Natural killer cell (primary cell): ENCODE data around the gene PMM2. TPM values are rescaled to one million over a fixed set of nuclear protein-coding genes. Genes with fewer than 3 reads are reported as not detected.
A peak's percentile ranks its signal among the peaks of the same experiment; 100 is the strongest.
"Not testable (repeated sequence)": the region's sequence is repeated elsewhere in the genome, so short reads cannot be mapped to it uniquely, and the experiment has no call there.

ENCODE experiments used
- ATAC-seq, 3 donors: fragments of 150-1000 bp in 2 of 3; fragments of 200-7000 bp in 1 of 3; cut with Tn5 transposase; 1 replicate in 1 of 3; 2 replicates in 2 of 3; pipeline ENCODE4 v1.10.0; 2021; ENCODE audit warnings: mild to moderate bottlenecking in 2 of 3, moderate library complexity in 2 of 3
- DNase-seq, 2 donors: peaks; one replicate each; pipeline versions ENCODE4 v3.0.0 to v3.0.0-alpha.2; 2013 to 2021; ENCODE audit warnings: mixed read lengths in 1 of 2
- H3K27ac ChIP-seq: one replicate; pipeline ENCODE4 v1.5.1; 2013; ENCODE audit warnings: mild to moderate bottlenecking, low read length
- H3K27me3 ChIP-seq: one replicate; pipeline ENCODE4 v1.6.1; 2013; ENCODE audit warnings: low read length; ENCODE audit not compliant: control insufficient read depth, insufficient read depth
- H3K36me3 ChIP-seq: one replicate; pipeline ENCODE4 v1.6.1; 2013; ENCODE audit warnings: low read length; ENCODE audit not compliant: control insufficient read depth, insufficient read depth
- H3K4me1 ChIP-seq: one replicate; pipeline ENCODE4 v1.6.1; 2013; ENCODE audit warnings: low read length; ENCODE audit not compliant: control insufficient read depth, insufficient read depth
- H3K4me3 ChIP-seq: one replicate; pipeline ENCODE4 v1.5.1; 2013; ENCODE audit warnings: low read length
- H3K9me3 ChIP-seq: one replicate; pipeline ENCODE4 v1.6.1; 2013; ENCODE audit warnings: low read length; ENCODE audit not compliant: control insufficient read depth, insufficient read depth
- H3K27ac Mint-ChIP-seq, 2 donors: one replicate each; pipeline ENCODE4 v1.8.0; 2022; ENCODE audit warnings: mild to moderate bottlenecking in 2 of 2, mixed read lengths in 2 of 2, moderate library complexity in 1 of 2
- H3K27me3 Mint-ChIP-seq, 2 donors: one replicate each; pipeline ENCODE4 v1.8.0; 2022; ENCODE audit warnings: low read depth in 2 of 2, mixed read lengths in 2 of 2
- H3K36me3 Mint-ChIP-seq: one replicate; pipeline ENCODE4 v1.8.0; 2022; ENCODE audit warnings: mixed read lengths
- H3K4me1 Mint-ChIP-seq, 2 donors: one replicate each; pipeline ENCODE4 v1.8.0; 2022; ENCODE audit warnings: mixed read lengths in 2 of 2
- H3K4me3 Mint-ChIP-seq: one replicate; pipeline ENCODE4 v1.8.0; 2022; ENCODE audit warnings: mild to moderate bottlenecking, moderate library complexity, mixed read lengths
- H3K9me3 Mint-ChIP-seq, 2 donors: one replicate each; pipeline ENCODE4 v1.8.0; 2022; ENCODE audit warnings: mixed read lengths in 2 of 2
- CTCF ChIP-seq: fragments of 200-600 bp; IDR thresholded peaks from one replicate; pipeline ENCODE4 v1.8.0; 2022; ENCODE audit warnings: antibody characterized with exemption
- WGBS: methylation state at CpG from one replicate; pipeline ENCODE4 v1.1.7; 2013; ENCODE audit warnings: missing lambda C conversion rate; ENCODE audit not compliant: insufficient coverage; 5-methylcytosine and 5-hydroxymethylcytosine counted together
- intact Hi-C: fragments of 100-400 bp; cut with micrococcal nuclease; formaldehyde crosslinking; loops from one replicate; pipeline ENCODE4 v1.14.2; 2022
- total RNA-seq, 4 donors: library from RNA; stranded (reverse); fragments of 120-200 nt in 1 of 4; gene quantifications; one replicate each; pipeline versions ENCODE4 v1.2.3 to v1.2.4, GENCODE V29; 2013 to 2022

PMM2 gene
- total RNA-seq, 3 donors from 2014 or later (not counting 1 experiment from before 2014, with no cell fraction given): 33.4 to 37.6 (median 36.4) TPM

- Histone ChIP-seq H3K4me3 (no peak overlapping the region), H3K9me3 (no peaks in the 10 kb centered on the region), H3K27ac (no peak overlapping the region), H3K36me3 (peaks cover 16% of the 10 kb centered on the region), H3K27me3 (no peaks in the 10 kb centered on the region), H3K4me1 (no peaks in the 10 kb centered on the region)
- ATAC-seq: no peak
- H3K36me3 Mint-ChIP-seq: no peaks in the 10 kb centered on the region
- no peak for TF ChIP-seq CTCF
- DNase-seq: no peak
- H3K4me3 Mint-ChIP-seq: no peak overlapping the region
- H3K4me1 Mint-ChIP-seq: no peaks in the 10 kb centered on the region
- H3K27me3 Mint-ChIP-seq: no peaks in the 10 kb centered on the region
- intact Hi-C loops: no loop called here
- H3K27ac Mint-ChIP-seq: no peak overlapping the region
- H3K9me3 Mint-ChIP-seq: no peaks in the 10 kb centered on the region
- WGBS: 100% methylated on average over 3 of the region's 7 CpGs
These were observed 20.4 kb upstream of the PMM2 start for GRCh38 chr16:8777217-8777616.

GRCh38 chr16:8781797-8782196 is 15.8 kb upstream of the PMM2 start:
- no peak overlapping the region for H3K4me3 ChIP-seq
- H3K27ac ChIP-seq: no peak overlapping the region
- WGBS: 96% methylated on average over 8 of the region's 8 CpGs
- intact Hi-C loops: no loop called here
- Mint-ChIP-seq H3K27me3 (no peaks in the 10 kb centered on the region), H3K4me3 (no peak overlapping the region), H3K4me1 (no peaks in the 10 kb centered on the region), H3K9me3 (no peaks in the 10 kb centered on the region), H3K27ac (no peak overlapping the region), H3K36me3 (no peaks in the 10 kb centered on the region)
- no peak for TF ChIP-seq CTCF
- no peaks in the 10 kb centered on the region for H3K9me3 ChIP-seq
- DNase-seq (no peak), ATAC-seq (no peak)
- H3K4me1 ChIP-seq: no peaks in the 10 kb centered on the region
- peaks cover 2% of the 10 kb centered on the region for H3K36me3 ChIP-seq
- H3K27me3 ChIP-seq: no peaks in the 10 kb centered on the region

- intact Hi-C loops: no loop called here
- H3K27me3 Mint-ChIP-seq: no peaks in the 10 kb centered on the region
- ATAC-seq (no peak), DNase-seq (no peak)
- no peak overlapping the region for H3K4me3 ChIP-seq
- H3K27ac Mint-ChIP-seq: peak overlapping the region in 1 of 2 donors; percentile 11
- no peaks in the 10 kb centered on the region for H3K4me1 ChIP-seq
- no peak for TF ChIP-seq CTCF
- no peaks in the 10 kb centered on the region for H3K9me3 Mint-ChIP-seq
- peaks cover 2% of the 10 kb centered on the region for H3K36me3 ChIP-seq
- no peak overlapping the region for H3K4me3 Mint-ChIP-seq
- no peaks in the 10 kb centered on the region for H3K9me3 ChIP-seq
- 90% methylated on average over 6 of the region's 6 CpGs for WGBS
- no peaks in the 10 kb centered on the region for H3K27me3 ChIP-seq
- no peaks in the 10 kb centered on the region for H3K4me1 Mint-ChIP-seq
- H3K36me3 Mint-ChIP-seq: no peaks in the 10 kb centered on the region
- H3K27ac ChIP-seq: no peak overlapping the region
These were observed 15.0 kb upstream of the PMM2 start for GRCh38 chr16:8782673-8783072.

- H3K36me3 ChIP-seq: no peaks in the 10 kb centered on the region
- Mint-ChIP-seq H3K27ac (no peak overlapping the region), H3K4me1 (no peaks in the 10 kb centered on the region), H3K4me3 (no peak overlapping the region), H3K9me3 (no peaks in the 10 kb centered on the region), H3K27me3 (no peaks in the 10 kb centered on the region), H3K36me3 (no peaks in the 10 kb centered on the region)
- no peaks in the 10 kb centered on the region for H3K4me1 ChIP-seq
- no peak overlapping the region for H3K27ac ChIP-seq
- no peak for ATAC-seq
- 86% methylated on average over 6 of the region's 6 CpGs for WGBS
- no peaks in the 10 kb centered on the region for H3K27me3 ChIP-seq
- no peak overlapping the region for H3K4me3 ChIP-seq
- no peak for TF ChIP-seq CTCF
- DNase-seq: no peak
- no peaks in the 10 kb centered on the region for H3K9me3 ChIP-seq
- intact Hi-C loops: no loop called here
These were observed 12.2 kb upstream of the PMM2 start for GRCh38 chr16:8785408-8785807.

- ATAC-seq, H3K4me1 ChIP-seq, H3K27ac ChIP-seq, H3K27me3 Mint-ChIP-seq, H3K4me1 Mint-ChIP-seq, H3K27me3 ChIP-seq, H3K9me3 Mint-ChIP-seq, H3K9me3 ChIP-seq, H3K36me3 Mint-ChIP-seq, H3K27ac Mint-ChIP-seq, H3K36me3 ChIP-seq, DNase-seq, H3K4me3 ChIP-seq, H3K4me3 Mint-ChIP-seq, intact Hi-C loops: not testable (repeated sequence)
- 92% methylated on average over 11 of the region's 11 CpGs for WGBS
These were observed 11.3 kb upstream of the PMM2 start for GRCh38 chr16:8786316-8786715.
